SK-N-SH (cell line): ENCODE data around the gene NCAPD3. TPM values are rescaled to one million over a fixed set of nuclear protein-coding genes. Genes with fewer than 3 reads are reported as not detected.

Experiments used
- CTCF ChIA-PET: fragments of 300-600, 350-600 bp; formaldehyde crosslinking; extraction: SDS; loops from one replicate; lab custom pipeline; 2021; lab: Yijun Ruan, JAX
- POLR2A ChIA-PET: fragments of 350-600 bp; sonication (Branson Sonifier 250); formaldehyde crosslinking; extraction: SDS; loops from one replicate; lab custom pipeline; 2020; ENCODE audit warnings: antibody characterized with exemption, inconsistent platforms; lab: Yijun Ruan, JAX
- DNase-seq: peaks from one replicate; pipeline ENCODE4 v3.0.0; 2012
- H2AFZ ChIP-seq: fragments of 200-600 bp; sonication (generic); 2 replicates; pipeline ENCODE4 v1.8.1; 2016; ENCODE audit warnings: antibody characterized with exemption, mild to moderate bottlenecking, low read depth
- H3F3A ChIP-seq: fragments of 200-600 bp; sonication (generic); replicated peaks from 2 replicates; pipeline ENCODE3; 2016; ENCODE audit warnings: antibody characterized with exemption, mild to moderate bottlenecking; ENCODE audit not compliant: insufficient read depth
- H3K27ac ChIP-seq, 2 experiments: fragments of 200-500 bp in 1 of 2; fragments of 200-600 bp in 1 of 2; sonication (Bioruptor generic) in 1 of 2; sonication (generic), shearing (Covaris generic) in 1 of 2; 2 replicates each; pipeline versions ENCODE4 v1.5.1 to v1.6.1; 2014 to 2016; ENCODE audit warnings: low read depth in 2 of 2, inconsistent platforms in 1 of 2, low read length in 1 of 2, mild to moderate bottlenecking in 1 of 2, mixed read lengths in 1 of 2
- H3K27me3 ChIP-seq: fragments of 200-600 bp; sonication (generic), shearing (Covaris generic); 2 replicates; pipeline ENCODE4 v1.6.1; 2016; ENCODE audit warnings: mixed run types; ENCODE audit not compliant: insufficient read depth
- H3K36me3 ChIP-seq, 2 experiments: fragments of 200-500 bp in 1 of 2; fragments of 200-600 bp in 1 of 2; sonication (Bioruptor generic) in 1 of 2; sonication (generic) in 1 of 2; replicated peaks in 1 of 2; 2 replicates each; pipeline versions ENCODE3 to v1.5.1; 2014 to 2016; ENCODE audit warnings: low read length in 1 of 2, mild to moderate bottlenecking in 1 of 2; ENCODE audit not compliant: insufficient read depth in 2 of 2, control insufficient read depth in 1 of 2
- H3K4me1 ChIP-seq, 2 experiments: fragments of 200-500 bp in 1 of 2; fragments of 200-600 bp in 1 of 2; sonication (Bioruptor generic) in 1 of 2; sonication (generic), shearing (Covaris generic) in 1 of 2; 2 replicates each; pipeline versions ENCODE4 v1.5.1 to v1.6.1; 2014 to 2016; ENCODE audit warnings: low read depth in 1 of 2, low read length in 1 of 2, mixed run types in 1 of 2; ENCODE audit not compliant: insufficient read depth in 2 of 2, control insufficient read depth in 1 of 2
- H3K4me2 ChIP-seq: fragments of 200-600 bp; sonication (generic), shearing (Covaris generic); 2 replicates; pipeline ENCODE4 v1.6.1; 2017; ENCODE audit warnings: mixed run types
- H3K4me3 ChIP-seq, 2 experiments: fragments of 200-500 bp in 1 of 2; fragments of 200-600 bp in 1 of 2; sonication (Bioruptor generic) in 1 of 2; sonication (generic), shearing (Covaris generic) in 1 of 2; 2 replicates each; pipeline versions ENCODE4 v1.5.1 to v1.8.1; 2014 to 2016; ENCODE audit warnings: low read depth in 2 of 2, inconsistent platforms in 1 of 2, low read length in 1 of 2, mild to moderate bottlenecking in 1 of 2, mixed read lengths in 1 of 2, moderate library complexity in 1 of 2
- H3K79me2 ChIP-seq: fragments of 200-600 bp; sonication (generic); 2 replicates; pipeline ENCODE4 v1.8.1; 2017; ENCODE audit warnings: mild to moderate bottlenecking; ENCODE audit not compliant: insufficient read depth
- H3K9ac ChIP-seq: fragments of 200-600 bp; sonication (generic); 2 replicates; pipeline ENCODE4 v1.6.1; 2017; ENCODE audit warnings: mixed run types
- H3K9me2 ChIP-seq: fragments of 200-600 bp; sonication (generic); 2 replicates; pipeline ENCODE4 v1.6.1; 2017; ENCODE audit warnings: mixed run types
- H3K9me3 ChIP-seq: fragments of 200-600 bp; sonication (generic); 2 replicates; pipeline ENCODE4 v1.6.1; 2017; ENCODE audit warnings: mixed run types, mild to moderate bottlenecking, moderate library complexity
- H4K20me1 ChIP-seq: fragments of 200-600 bp; sonication (generic); 2 replicates; pipeline ENCODE4 v1.6.1; 2017; ENCODE audit warnings: mild to moderate bottlenecking, mixed run types; ENCODE audit not compliant: insufficient read depth
- CHD2 ChIP-seq: fragments of 150-350 bp; IDR thresholded peaks from 2 replicates; pipeline ENCODE4 v1.6.1; 2018; ENCODE audit warnings: low read length; ENCODE audit not compliant: partially characterized antibody
- EP300 ChIP-seq, 2 experiments: IDR thresholded peaks; 2 replicates each; pipeline versions ENCODE4 v1.4.0 to v1.6.1; 2012; ENCODE audit warnings: borderline replicate concordance in 1 of 2, low read depth in 1 of 2, low read length in 1 of 2
- GABPA ChIP-seq: IDR thresholded peaks from 2 replicates; pipeline ENCODE4 v1.4.0; 2012; ENCODE audit warnings: low read depth, mild to moderate bottlenecking
- GATA2 ChIP-seq: sonication (generic); formaldehyde crosslinking; IDR thresholded peaks from 2 replicates; pipeline ENCODE4 v1.5.0; 2020; ENCODE audit warnings: mild to moderate bottlenecking, missing genetic modification reagents
- JUND ChIP-seq: IDR thresholded peaks from 2 replicates; pipeline ENCODE4 v1.4.0; 2012
- MEF2A ChIP-seq: IDR thresholded peaks from 2 replicates; pipeline ENCODE4 v1.4.0; 2012; ENCODE audit warnings: low read depth, borderline replicate concordance
- MXI1 ChIP-seq: IDR thresholded peaks from 2 replicates; pipeline ENCODE4 v1.6.1; 2012; ENCODE audit warnings: mild to moderate bottlenecking, low read depth, low read length, improper control_type of control experiment
- NFIC ChIP-seq: IDR thresholded peaks from 2 replicates; pipeline ENCODE4 v1.4.0; 2012; ENCODE audit warnings: borderline replicate concordance
- NRF1 ChIP-seq: IDR thresholded peaks from 2 replicates; pipeline ENCODE4 v1.6.1; 2012; ENCODE audit warnings: low read depth, mild to moderate bottlenecking, low read length
- POLR2AphosphoS5 ChIP-seq: IDR thresholded peaks from 2 replicates; pipeline ENCODE4 v1.6.1; 2012; ENCODE audit warnings: low read depth, low read length
- RAD21 ChIP-seq: IDR thresholded peaks from 2 replicates; pipeline ENCODE4 v1.6.1; 2012; ENCODE audit warnings: mild to moderate bottlenecking, low read length
- RXRA ChIP-seq: IDR thresholded peaks from 2 replicates; pipeline ENCODE4 v1.4.0; 2012; ENCODE audit warnings: low read depth, mild to moderate bottlenecking, borderline replicate concordance
- TAF1 ChIP-seq: IDR thresholded peaks from 2 replicates; pipeline ENCODE4 v1.6.1; 2012; ENCODE audit warnings: low read depth, mild to moderate bottlenecking, low read length, moderate library complexity, borderline replicate concordance
- TCF12 ChIP-seq: IDR thresholded peaks from 2 replicates; pipeline ENCODE4 v1.4.0; 2012
- YY1 ChIP-seq: IDR thresholded peaks from 2 replicates; pipeline ENCODE4 v1.4.0; 2012; ENCODE audit warnings: low read depth, mild to moderate bottlenecking
- WGBS: methylation state at CpG from one replicate; pipeline ENCODE4 v1.1.6; 2017; ENCODE audit warnings: low lambda C conversion rate; 5-methylcytosine and 5-hydroxymethylcytosine counted together
- polyA plus RNA-seq, 3 experiments: library from polyadenylated mRNA; depleted of rRNA; stranded (reverse); fragments of >200 nt; gene quantifications; 2 replicates each; pipeline ENCODE4 v1.2.3, GENCODE V29; 2012
- TF ChIP-seq, protein P1 (sequence below): IDR thresholded peaks from 2 replicates; pipeline ENCODE4 v1.6.1; 2012; ENCODE audit warnings: mild to moderate bottlenecking, low read depth, low read length, moderate library complexity
- TF ChIP-seq, protein P2 (sequence below): IDR thresholded peaks from 2 replicates; pipeline ENCODE4; 2012
- TF ChIP-seq, protein P3 (sequence below): fragments of 150-350 bp; IDR thresholded peaks from 2 replicates; pipeline ENCODE4 v1.6.1; 2016; ENCODE audit warnings: mild to moderate bottlenecking, low read depth, low read length
- TF ChIP-seq, protein P4 (sequence below): IDR thresholded peaks from 2 replicates; pipeline ENCODE4 v1.4.0; 2012; ENCODE audit warnings: low read depth, borderline replicate concordance

NCAPD3 gene
- polyA plus RNA-seq, 1 of the 3 experiments (the other 2 are of a cell fraction) = 19.5 TPM

DNA sequence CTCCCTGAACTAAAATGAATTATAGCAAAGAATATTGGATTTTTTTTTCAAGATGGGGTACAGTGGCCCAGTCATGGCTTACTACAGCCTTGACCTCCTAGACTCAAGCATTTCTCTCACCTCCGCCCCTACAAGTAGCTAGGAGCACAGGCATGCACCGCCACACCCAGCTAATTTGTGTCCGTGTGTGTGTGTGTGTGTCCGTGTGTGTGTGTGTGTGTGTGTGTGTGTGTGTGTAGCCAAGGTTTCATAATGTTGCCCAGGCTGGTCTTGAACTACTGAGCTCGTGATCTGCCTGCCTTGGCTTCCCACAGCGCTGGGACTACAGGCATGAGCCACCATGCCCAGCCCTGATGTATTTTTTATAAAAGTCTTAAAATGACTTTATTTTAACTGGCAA is 16.8 kb upstream of the NCAPD3 start:
- Histone ChIP-seq H3K9me3 (no peaks in the 10 kb centered on the region), H4K20me1 (no peaks in the 10 kb centered on the region), H2AFZ (no peak overlapping the region), H3K4me3 (no peak overlapping the region), H3K27ac (no peak overlapping the region), H3K79me2 (peaks cover 9% of the 10 kb centered on the region; the same call in 1 of the 2 replicates), H3K4me1 (peaks cover 3 to 10% of the 10 kb centered on the region in 2 experiments; a peak in 3 of 4 replicates), H3K9me2 (no peaks in the 10 kb centered on the region), H3K27me3 (no peaks in the 10 kb centered on the region), H3F3A (peaks cover 17% of the 10 kb centered on the region), H3K4me2 (no peak overlapping the region), H3K36me3 (peaks cover 35 to 67% of the 10 kb centered on the region in 2 experiments), H3K9ac (no peak overlapping the region)
- POLR2A ChIA-PET = no interaction called here
- DNase-seq = no peak
- TF ChIP-seq MXI1 (no peak), RAD21 (no peak), TCF12 (no peak)
- CTCF ChIA-PET = interaction anchor here (1.1 to 1.6 kb wide), 2 partner anchors 9 to 13 kb away, joined by 3 read pairs; partner anchors contain the start of genes ACAD8 and THYN1
- WGBS = 68% methylated on average over 6 of the region's 6 CpGs

DNA sequence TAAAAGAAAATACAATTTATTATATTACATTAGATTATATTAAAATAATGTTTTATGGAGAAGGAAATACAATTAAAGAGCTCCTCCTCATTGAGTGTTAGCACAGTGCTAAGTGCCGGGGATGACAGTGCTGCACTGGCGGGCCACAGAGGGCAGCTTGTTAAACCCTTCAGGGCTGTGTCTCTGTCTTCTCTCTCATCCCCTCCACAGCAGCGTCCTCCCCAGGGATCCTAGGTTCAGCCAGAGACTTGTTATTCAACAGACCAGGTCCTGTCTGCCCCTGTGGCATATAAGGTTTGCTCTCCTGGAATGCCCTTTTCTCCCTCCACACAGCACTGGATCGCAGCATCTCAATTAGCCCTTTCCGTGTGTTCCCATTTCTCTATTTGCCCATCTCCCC is 15.2 kb upstream of the NCAPD3 start:
- Histone ChIP-seq H3K27ac (no peak overlapping the region), H3K9me3 (no peaks in the 10 kb centered on the region), H3K4me1 (peaks cover 3 to 13% of the 10 kb centered on the region in 2 experiments; a peak in 3 of 4 replicates), H2AFZ (no peak overlapping the region), H3K9ac (no peak overlapping the region), H3F3A (peaks cover 17% of the 10 kb centered on the region), H3K9me2 (no peaks in the 10 kb centered on the region), H3K4me2 (no peak overlapping the region), H3K27me3 (no peaks in the 10 kb centered on the region), H3K36me3 (peaks cover 35 to 62% of the 10 kb centered on the region in 2 experiments), H3K79me2 (peaks cover 21% of the 10 kb centered on the region; the same call in 1 of the 2 replicates), H3K4me3 (no peak overlapping the region), H4K20me1 (no peaks in the 10 kb centered on the region)
- TF ChIP-seq CHD2 (no peak), TCF12 (no peak), GATA2 (CRISPR knock-in tag) (no peak), YY1 (no peak), MEF2A (no peak), NFIC (no peak), RXRA (no peak), NRF1 (no peak), JUND (no peak), TAF1 (no peak), POLR2AphosphoS5 (no peak), EP300 (IDR thresholded peaks at IDR 0.05; ENCODE audit: borderline replicate concordance in 1 of 2, low read depth in 1 of 2, low read length in 1 of 2) (no peak), GABPA (no peak)
- TF ChIP-seq, protein P1, sequence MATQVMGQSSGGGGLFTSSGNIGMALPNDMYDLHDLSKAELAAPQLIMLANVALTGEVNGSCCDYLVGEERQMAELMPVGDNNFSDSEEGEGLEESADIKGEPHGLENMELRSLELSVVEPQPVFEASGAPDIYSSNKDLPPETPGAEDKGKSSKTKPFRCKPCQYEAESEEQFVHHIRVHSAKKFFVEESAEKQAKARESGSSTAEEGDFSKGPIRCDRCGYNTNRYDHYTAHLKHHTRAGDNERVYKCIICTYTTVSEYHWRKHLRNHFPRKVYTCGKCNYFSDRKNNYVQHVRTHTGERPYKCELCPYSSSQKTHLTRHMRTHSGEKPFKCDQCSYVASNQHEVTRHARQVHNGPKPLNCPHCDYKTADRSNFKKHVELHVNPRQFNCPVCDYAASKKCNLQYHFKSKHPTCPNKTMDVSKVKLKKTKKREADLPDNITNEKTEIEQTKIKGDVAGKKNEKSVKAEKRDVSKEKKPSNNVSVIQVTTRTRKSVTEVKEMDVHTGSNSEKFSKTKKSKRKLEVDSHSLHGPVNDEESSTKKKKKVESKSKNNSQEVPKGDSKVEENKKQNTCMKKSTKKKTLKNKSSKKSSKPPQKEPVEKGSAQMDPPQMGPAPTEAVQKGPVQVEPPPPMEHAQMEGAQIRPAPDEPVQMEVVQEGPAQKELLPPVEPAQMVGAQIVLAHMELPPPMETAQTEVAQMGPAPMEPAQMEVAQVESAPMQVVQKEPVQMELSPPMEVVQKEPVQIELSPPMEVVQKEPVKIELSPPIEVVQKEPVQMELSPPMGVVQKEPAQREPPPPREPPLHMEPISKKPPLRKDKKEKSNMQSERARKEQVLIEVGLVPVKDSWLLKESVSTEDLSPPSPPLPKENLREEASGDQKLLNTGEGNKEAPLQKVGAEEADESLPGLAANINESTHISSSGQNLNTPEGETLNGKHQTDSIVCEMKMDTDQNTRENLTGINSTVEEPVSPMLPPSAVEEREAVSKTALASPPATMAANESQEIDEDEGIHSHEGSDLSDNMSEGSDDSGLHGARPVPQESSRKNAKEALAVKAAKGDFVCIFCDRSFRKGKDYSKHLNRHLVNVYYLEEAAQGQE = no peak
- TF ChIP-seq, protein P2, sequence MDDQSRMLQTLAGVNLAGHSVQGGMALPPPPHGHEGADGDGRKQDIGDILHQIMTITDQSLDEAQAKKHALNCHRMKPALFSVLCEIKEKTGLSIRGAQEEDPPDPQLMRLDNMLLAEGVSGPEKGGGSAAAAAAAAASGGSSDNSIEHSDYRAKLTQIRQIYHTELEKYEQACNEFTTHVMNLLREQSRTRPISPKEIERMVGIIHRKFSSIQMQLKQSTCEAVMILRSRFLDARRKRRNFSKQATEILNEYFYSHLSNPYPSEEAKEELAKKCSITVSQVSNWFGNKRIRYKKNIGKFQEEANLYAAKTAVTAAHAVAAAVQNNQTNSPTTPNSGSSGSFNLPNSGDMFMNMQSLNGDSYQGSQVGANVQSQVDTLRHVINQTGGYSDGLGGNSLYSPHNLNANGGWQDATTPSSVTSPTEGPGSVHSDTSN = no peak
- TF ChIP-seq, protein P3, sequence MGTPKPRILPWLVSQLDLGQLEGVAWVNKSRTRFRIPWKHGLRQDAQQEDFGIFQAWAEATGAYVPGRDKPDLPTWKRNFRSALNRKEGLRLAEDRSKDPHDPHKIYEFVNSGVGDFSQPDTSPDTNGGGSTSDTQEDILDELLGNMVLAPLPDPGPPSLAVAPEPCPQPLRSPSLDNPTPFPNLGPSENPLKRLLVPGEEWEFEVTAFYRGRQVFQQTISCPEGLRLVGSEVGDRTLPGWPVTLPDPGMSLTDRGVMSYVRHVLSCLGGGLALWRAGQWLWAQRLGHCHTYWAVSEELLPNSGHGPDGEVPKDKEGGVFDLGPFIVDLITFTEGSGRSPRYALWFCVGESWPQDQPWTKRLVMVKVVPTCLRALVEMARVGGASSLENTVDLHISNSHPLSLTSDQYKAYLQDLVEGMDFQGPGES = no peak
- TF ChIP-seq, protein P4, sequence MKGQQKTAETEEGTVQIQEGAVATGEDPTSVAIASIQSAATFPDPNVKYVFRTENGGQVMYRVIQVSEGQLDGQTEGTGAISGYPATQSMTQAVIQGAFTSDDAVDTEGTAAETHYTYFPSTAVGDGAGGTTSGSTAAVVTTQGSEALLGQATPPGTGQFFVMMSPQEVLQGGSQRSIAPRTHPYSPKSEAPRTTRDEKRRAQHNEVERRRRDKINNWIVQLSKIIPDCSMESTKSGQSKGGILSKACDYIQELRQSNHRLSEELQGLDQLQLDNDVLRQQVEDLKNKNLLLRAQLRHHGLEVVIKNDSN = no peak
- ChIA-PET POLR2A (no interaction called here), CTCF (interaction anchor here (1.6 kb wide), 1 partner anchor 12 kb away, joined by 8 read pairs; no protein-coding TSS in a partner anchor)
- DNase-seq = no peak
- WGBS = 95% methylated on average over 5 of the region's 5 CpGs
